NB4 (cell line): ENCODE results near the gene COLQ.
A peak's percentile ranks its signal among the peaks of the same experiment; 100 is the strongest.

ENCODE experiments used
- DNase-seq: peaks from one replicate; pipeline ENCODE4 v3.0.0; 2010; ENCODE audit warnings: low read depth
- H3K4me3 ChIP-seq: one replicate; pipeline ENCODE4 v1.5.1; 2011; ENCODE audit warnings: mild to moderate bottlenecking, low read depth, low read length, moderate library complexity
- MYC ChIP-seq: IDR thresholded peaks from 2 replicates; pipeline ENCODE4 v1.6.1; 2011; ENCODE audit warnings: low read depth, low read length
- POLR2A ChIP-seq: IDR thresholded peaks from 2 replicates; pipeline ENCODE4 v1.6.1; 2011; ENCODE audit warnings: mild to moderate bottlenecking; ENCODE audit not compliant: insufficient read length; ENCODE audit errors: extremely low read depth
- TF ChIP-seq, protein P1 (sequence below): IDR thresholded peaks from 2 replicates; pipeline ENCODE4 v1.6.1; 2011; ENCODE audit warnings: low read depth, low read length
- TF ChIP-seq, protein P2 (sequence below): IDR thresholded peaks from one replicate; pipeline ENCODE4 v1.5.1; 2012; ENCODE audit warnings: low read depth, low read length

COLQ gene

DNA sequence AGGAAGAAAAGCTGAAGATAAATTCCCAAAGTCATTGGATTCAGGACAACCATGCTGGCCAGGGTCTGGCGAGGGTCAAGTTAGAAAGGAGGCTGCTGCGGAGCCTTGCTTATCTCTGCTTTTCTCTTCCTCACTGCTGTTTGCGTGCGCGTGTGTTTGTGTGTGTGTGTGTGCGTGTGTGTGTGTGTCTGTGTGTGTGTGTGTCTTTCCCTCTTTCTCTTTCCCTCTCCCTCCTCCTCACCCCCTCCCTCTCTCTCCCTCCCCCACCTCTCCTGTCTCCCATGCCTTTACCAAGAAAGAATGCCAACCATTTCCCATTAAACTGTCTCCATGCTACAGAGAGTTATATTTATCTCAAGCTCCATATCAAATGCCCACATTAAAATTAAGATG lies at the start of gene COLQ:
TSS of gene COLQ (minus strand) at position 134 of the 393 bp plus-strand sequence. CDS start at position 53, 81 bp downstream.
- no peak within 1 kb of the TSS for H3K4me3 ChIP-seq
- TF ChIP-seq MYC (no peak), POLR2A (no peak)
- TF ChIP-seq, protein P1, sequence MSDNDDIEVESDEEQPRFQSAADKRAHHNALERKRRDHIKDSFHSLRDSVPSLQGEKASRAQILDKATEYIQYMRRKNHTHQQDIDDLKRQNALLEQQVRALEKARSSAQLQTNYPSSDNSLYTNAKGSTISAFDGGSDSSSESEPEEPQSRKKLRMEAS, result no peak
- TF ChIP-seq, protein P2, sequence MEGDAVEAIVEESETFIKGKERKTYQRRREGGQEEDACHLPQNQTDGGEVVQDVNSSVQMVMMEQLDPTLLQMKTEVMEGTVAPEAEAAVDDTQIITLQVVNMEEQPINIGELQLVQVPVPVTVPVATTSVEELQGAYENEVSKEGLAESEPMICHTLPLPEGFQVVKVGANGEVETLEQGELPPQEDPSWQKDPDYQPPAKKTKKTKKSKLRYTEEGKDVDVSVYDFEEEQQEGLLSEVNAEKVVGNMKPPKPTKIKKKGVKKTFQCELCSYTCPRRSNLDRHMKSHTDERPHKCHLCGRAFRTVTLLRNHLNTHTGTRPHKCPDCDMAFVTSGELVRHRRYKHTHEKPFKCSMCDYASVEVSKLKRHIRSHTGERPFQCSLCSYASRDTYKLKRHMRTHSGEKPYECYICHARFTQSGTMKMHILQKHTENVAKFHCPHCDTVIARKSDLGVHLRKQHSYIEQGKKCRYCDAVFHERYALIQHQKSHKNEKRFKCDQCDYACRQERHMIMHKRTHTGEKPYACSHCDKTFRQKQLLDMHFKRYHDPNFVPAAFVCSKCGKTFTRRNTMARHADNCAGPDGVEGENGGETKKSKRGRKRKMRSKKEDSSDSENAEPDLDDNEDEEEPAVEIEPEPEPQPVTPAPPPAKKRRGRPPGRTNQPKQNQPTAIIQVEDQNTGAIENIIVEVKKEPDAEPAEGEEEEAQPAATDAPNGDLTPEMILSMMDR, result no peak
- DNase-seq, result no peak

DNA sequence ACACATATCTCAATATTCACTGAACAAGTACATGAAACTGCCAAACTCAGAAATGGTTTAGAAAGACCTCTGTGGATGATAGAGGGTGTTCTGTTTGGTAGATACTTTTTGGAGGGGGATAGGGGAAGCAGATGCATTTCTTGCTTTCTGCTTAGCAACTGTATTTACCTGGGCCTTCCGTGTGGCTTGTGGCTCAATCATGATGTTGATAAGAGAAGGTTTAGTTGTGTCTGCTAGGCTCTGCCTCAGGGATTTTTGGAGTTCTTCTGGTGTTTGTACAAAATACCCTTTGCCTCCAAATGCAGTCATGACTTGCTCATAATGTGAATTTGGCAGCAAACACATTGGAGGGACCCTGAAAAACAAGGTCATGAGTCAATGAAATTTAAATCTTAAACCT lies 41.7 kb upstream of the COLQ start:
- DNase-seq, result no peak
- TF ChIP-seq POLR2A, result no peak
- TF ChIP-seq, protein P1, result no peak
- TF ChIP-seq, protein P2, result no peak
- no peak for TF ChIP-seq MYC
- no peak overlapping the region for H3K4me3 ChIP-seq

DNA sequence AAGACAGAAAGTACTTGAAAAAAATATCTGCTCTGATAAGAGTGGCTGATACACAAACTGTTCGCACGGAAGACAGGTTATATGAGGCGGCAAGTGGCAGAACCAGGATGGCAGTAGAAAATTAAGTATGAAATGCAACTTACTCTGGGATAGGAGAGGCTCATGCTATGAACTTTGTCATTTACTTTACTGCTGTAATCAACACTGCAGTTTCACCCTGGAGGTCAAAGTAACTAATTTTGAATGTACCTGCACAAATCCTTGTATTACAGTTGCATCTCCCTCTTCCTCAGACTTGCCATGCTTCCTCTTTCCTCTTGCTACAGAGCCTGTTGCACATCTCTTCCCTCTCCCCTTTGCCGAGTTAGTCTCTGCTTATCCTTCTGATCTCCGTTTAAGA lies 41.1 kb upstream of the COLQ start:
- no peak for DNase-seq
- TF ChIP-seq MYC, result no peak
- TF ChIP-seq, protein P1, result no peak
- TF ChIP-seq, protein P2, result no peak
- TF ChIP-seq POLR2A, result no peak
- no peak overlapping the region for H3K4me3 ChIP-seq

DNA sequence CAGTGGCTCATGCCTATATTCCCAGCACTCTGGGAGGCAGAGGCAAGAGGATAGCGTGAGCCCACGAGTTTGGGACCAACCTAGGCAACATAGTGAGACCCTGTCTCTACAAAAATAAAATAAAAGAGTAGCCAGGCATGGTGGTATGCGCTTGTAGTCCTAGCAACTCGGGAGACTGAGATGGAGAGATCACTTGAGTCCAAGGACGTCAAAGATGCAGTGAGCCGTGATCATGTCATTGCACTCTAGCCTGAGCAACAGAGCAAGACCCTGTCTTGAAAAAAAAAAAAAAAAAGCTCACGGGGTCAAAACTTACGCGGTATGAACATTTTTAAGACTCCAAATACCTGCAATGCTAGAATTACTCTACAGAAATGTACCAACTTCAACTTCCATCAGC lies 37.1 kb upstream of the COLQ start:
- H3K4me3 ChIP-seq, result no peak overlapping the region

DNA sequence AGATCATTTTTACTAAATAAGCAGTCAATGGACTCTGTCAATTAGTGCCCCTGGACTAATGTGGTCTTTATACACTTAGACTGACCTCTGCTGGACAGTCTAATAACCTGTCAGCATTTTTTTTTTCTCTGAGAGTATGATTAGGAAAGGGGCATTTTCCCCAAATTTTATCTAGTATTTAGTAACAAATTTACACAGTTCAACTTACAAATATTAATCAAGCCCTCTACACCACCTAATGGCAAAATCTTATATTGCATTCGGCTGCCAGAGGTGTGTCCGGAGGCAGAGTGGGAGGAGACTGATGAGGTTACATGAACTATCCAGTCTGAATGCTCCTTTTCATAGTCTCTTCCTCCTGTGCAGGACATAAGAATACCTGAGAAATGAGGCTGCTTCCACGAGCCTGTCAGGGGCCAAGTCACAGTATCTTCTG lies 36.0 kb upstream of the COLQ start:
- peak; percentile 80 for DNase-seq
- H3K4me3 ChIP-seq, result no peak overlapping the region
- TF ChIP-seq, protein P2, result peak; percentile 20
- TF ChIP-seq, protein P1, result peak; percentile 34; the same call in 1 of the 2 replicates
- TF ChIP-seq POLR2A, result no peak
- 0 out of 2 replicates have a peak, but pooled peaks have one; percentile 19 for TF ChIP-seq MYC

More for the DNA sequence above, 37.1 kb upstream of the COLQ start:
- TF ChIP-seq, protein P2, result no peak
- TF ChIP-seq MYC (no peak), POLR2A (no peak)
- TF ChIP-seq, protein P1, result no peak
- DNase-seq, result no peak

DNA sequence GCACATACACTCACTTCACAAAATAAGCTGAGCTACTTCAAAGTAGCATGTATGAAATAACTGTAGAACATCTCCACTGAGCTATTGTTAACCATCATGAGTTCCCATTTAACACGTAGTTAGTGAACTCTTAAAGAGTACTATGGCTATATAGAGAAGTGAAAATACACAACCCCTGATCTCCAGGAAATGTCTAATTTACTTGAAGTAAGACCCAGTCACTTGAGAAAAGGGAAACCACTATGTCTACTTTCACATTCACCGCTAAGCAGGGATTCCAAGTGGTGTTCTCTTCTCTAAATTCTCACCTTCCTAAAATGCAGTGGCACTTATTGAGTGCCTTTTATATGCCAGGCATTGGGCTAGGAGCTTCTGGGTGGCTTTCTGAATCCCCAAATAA lies 35.0 kb upstream of the COLQ start:
- TF ChIP-seq, protein P1, result no peak
- TF ChIP-seq MYC (no peak), POLR2A (no peak)
- TF ChIP-seq, protein P2, result no peak
- no peak overlapping the region for H3K4me3 ChIP-seq
- DNase-seq, result peak; percentile 13
